PFSK-1 (cell line): Measurements from ENCODE around the gene GRIK3.

ENCODE experiments used
- POLR2AphosphoS5 ChIP-seq: IDR thresholded peaks from 2 replicates; pipeline ENCODE4 v1.6.1; 2012; ENCODE audit warnings: low read depth, mild to moderate bottlenecking, control low read depth, low read length, moderate library complexity
- SIN3A ChIP-seq: IDR thresholded peaks from 2 replicates; pipeline ENCODE4 v1.6.1; 2012; ENCODE audit warnings: mild to moderate bottlenecking, low read length, moderate library complexity, borderline replicate concordance; ENCODE audit not compliant: insufficient read depth
- TAF1 ChIP-seq: IDR thresholded peaks from 2 replicates; pipeline ENCODE4 v1.6.1; 2012; ENCODE audit warnings: low read length, control low read depth, borderline replicate concordance; ENCODE audit not compliant: insufficient read depth

DNA sequence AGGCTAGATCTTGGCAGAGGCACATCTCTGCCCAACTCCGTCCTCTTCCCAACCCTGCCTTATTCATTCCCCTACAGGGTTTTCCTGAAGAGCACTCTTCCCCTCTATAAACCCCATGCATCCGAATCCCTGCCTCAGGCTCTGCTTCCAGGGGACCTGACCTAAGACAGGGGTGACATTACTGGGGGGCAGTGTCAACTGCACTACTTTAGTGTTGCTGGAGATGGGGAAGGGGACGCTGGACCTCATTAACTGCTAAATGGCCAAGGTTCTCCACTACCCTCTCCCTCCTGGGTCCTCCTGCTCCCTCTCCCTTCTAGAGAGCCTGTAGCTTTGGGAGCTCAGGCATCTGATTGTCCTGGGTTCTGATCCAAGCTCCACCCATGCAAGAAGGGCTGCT is 126.2 kb downstream of the GRIK3 start:
- TF ChIP-seq SIN3A (no peak), POLR2AphosphoS5 (no peak), TAF1 (no peak)
